Endodermal cell (in vitro differentiated cells): ENCODE results near the gene PSMB3. TPM values are rescaled to one million over a fixed set of nuclear protein-coding genes. Genes with fewer than 3 reads are reported as not detected.

Experiments used
- DNase-seq: peaks from one replicate; pipeline ENCODE4 v3.0.0-alpha.2; 2017
- H3K27ac ChIP-seq: 2 replicates; pipeline ENCODE4 v1.5.1; 2013; ENCODE audit warnings: mild to moderate bottlenecking, low read depth, low read length, moderate library complexity
- H3K27me3 ChIP-seq: 2 replicates; pipeline ENCODE4 v1.6.1; 2013; ENCODE audit warnings: mild to moderate bottlenecking, low read length, moderate library complexity; ENCODE audit not compliant: insufficient read depth, control insufficient read depth, poor library complexity, severe bottlenecking
- H3K36me3 ChIP-seq: 2 replicates; pipeline ENCODE4 v1.7.0; 2013; ENCODE audit warnings: mild to moderate bottlenecking, low read length, moderate library complexity; ENCODE audit not compliant: control insufficient read depth, insufficient read depth
- H3K4me1 ChIP-seq: one replicate; pipeline ENCODE4 v1.7.0; 2013; ENCODE audit warnings: low read length; ENCODE audit not compliant: control insufficient read depth, insufficient read depth
- H3K4me3 ChIP-seq: 2 replicates; pipeline ENCODE4 v1.5.1; 2013; ENCODE audit warnings: mild to moderate bottlenecking, low read length, moderate library complexity
- H3K9ac ChIP-seq: 2 replicates; pipeline ENCODE4 v1.6.1; 2013; ENCODE audit warnings: mild to moderate bottlenecking, low read length, moderate library complexity; ENCODE audit not compliant: poor library complexity, severe bottlenecking; ENCODE audit errors: extremely low read depth
- H3K9me3 ChIP-seq: 2 replicates; pipeline ENCODE4 v1.6.1; 2013; ENCODE audit warnings: mild to moderate bottlenecking, low read length, moderate library complexity; ENCODE audit not compliant: control insufficient read depth
- H3K27ac Mint-ChIP-seq: 2 replicates; pipeline ENCODE4 v1.8.0; 2020; ENCODE audit warnings: mixed read lengths
- H3K27me3 Mint-ChIP-seq: 2 replicates; pipeline ENCODE4 v1.8.0; 2021; ENCODE audit warnings: mild to moderate bottlenecking, mixed read lengths; ENCODE audit not compliant: insufficient read depth
- H3K36me3 Mint-ChIP-seq: 2 replicates; pipeline ENCODE4 v1.8.0; 2020; ENCODE audit warnings: low read depth, mixed read lengths
- H3K4me1 Mint-ChIP-seq: 2 replicates; pipeline ENCODE4 v1.8.0; 2020; ENCODE audit warnings: mixed read lengths
- H3K4me3 Mint-ChIP-seq: 2 replicates; pipeline ENCODE4 v1.8.0; 2020; ENCODE audit warnings: mild to moderate bottlenecking, moderate library complexity, mixed read lengths
- H3K9me3 Mint-ChIP-seq: 2 replicates; pipeline ENCODE4 v1.8.0; 2020; ENCODE audit warnings: mild to moderate bottlenecking, mixed read lengths
- CTCF ChIP-seq: fragments of 200-600 bp; sonication (generic); conservative IDR thresholded peaks from 2 replicates; pipeline ENCODE4 v1.5.0; 2021; ENCODE audit warnings: antibody characterized with exemption, mild to moderate bottlenecking
- WGBS, 2 experiments: methylation state at CpG; one replicate each; pipeline versions ENCODE4 v1.1.5 to v1.1.7; 2013; ENCODE audit warnings: missing lambda C conversion rate in 2 of 2, mixed read lengths in 1 of 2; ENCODE audit not compliant: insufficient coverage in 1 of 2, insufficient read length in 1 of 2; 5-methylcytosine and 5-hydroxymethylcytosine counted together
- total RNA-seq, 2 donors: library from RNA; stranded (reverse); fragmentation: NEBNext Ultra II Directional in 1 of 2; extraction: Animal tissue kit (Norgen Biotek cat#: 25700) in 1 of 2; gene quantifications; 2 replicates in 1 of 2; 3 replicates in 1 of 2; pipeline ENCODE4 v1.2.1, GENCODE V29; 2021

PSMB3 gene
- total RNA-seq, 2 donors from 2014 or later, result 192 to 244 TPM

- Histone ChIP-seq H3K9ac (no peak overlapping the region), H3K9me3 (no peaks in the 10 kb centered on the region), H3K27ac (peak overlapping the region; percentile 91), H3K36me3 (peaks cover 48% of the 10 kb centered on the region), H3K4me1 (peaks cover 5% of the 10 kb centered on the region), H3K27me3 (no peaks in the 10 kb centered on the region), H3K4me3 (no peak overlapping the region)
- H3K4me1 Mint-ChIP-seq, result peaks cover 45% of the 10 kb centered on the region
- H3K9me3 Mint-ChIP-seq, result no peaks in the 10 kb centered on the region
- peak overlapping the region; percentile 40 for H3K4me3 Mint-ChIP-seq
- H3K27ac Mint-ChIP-seq, result peak overlapping the region; percentile 62
- DNase-seq, result no peak
- H3K27me3 Mint-ChIP-seq, result no peaks in the 10 kb centered on the region
- 88 to 95% methylated on average over 20 to 22 of the region's 22 CpGs for whole genome bisulfite sequencing, 2 experiments
- no peak for TF ChIP-seq CTCF
- peaks cover 52% of the 10 kb centered on the region for H3K36me3 Mint-ChIP-seq
Measured at GRCh38 chr17:38742411-38743308, 9.9 kb upstream of the PSMB3 start.

DNA sequence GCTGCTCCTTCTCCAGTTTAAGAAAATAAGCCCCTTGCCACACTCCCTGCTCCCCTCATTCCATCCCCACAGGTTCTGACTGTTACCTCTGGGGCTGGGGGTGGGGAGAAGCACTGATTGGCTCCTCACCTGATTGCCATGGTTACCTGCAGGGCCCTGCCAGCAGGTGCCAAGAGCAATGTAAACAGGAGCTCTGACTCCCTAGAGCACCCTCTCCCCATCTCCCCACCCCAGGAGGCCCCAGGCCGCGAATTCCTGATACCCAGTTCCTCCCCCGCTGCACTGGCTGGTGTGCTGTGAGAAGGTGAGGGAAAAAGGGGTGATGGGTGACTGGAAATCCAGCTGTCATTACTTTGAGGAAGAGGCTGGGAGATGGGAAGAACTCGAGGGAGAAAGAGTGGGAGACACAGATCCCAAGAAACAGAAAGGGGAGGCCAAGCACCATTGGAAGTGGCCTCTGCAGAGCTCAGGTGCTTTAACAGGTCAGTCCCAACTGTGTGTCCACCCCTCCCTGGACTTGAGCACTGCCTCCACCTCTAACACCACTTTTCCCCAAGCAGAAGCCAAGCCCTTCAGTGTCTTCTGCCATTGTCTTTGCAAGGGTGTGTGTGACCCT lies 8.9 kb upstream of the PSMB3 start:
- H3K36me3 ChIP-seq, result peaks cover 39% of the 10 kb centered on the region
- H3K9ac ChIP-seq, result no peak overlapping the region
- Mint-ChIP-seq H3K27me3 (no peaks in the 10 kb centered on the region), H3K4me1 (peaks cover 45% of the 10 kb centered on the region), H3K4me3 (peak overlapping the region; percentile 40), H3K9me3 (no peaks in the 10 kb centered on the region), H3K36me3 (peaks cover 42% of the 10 kb centered on the region), H3K27ac (peak overlapping the region; percentile 77)
- peak; percentile 85 for DNase-seq
- peaks cover 5% of the 10 kb centered on the region for H3K4me1 ChIP-seq
- no peak overlapping the region for H3K4me3 ChIP-seq
- no peaks in the 10 kb centered on the region for H3K27me3 ChIP-seq
- 67 to 76% methylated on average over 4 of the region's 4 CpGs for WGBS, 2 experiments
- H3K27ac ChIP-seq, result no peak overlapping the region
- no peak for TF ChIP-seq CTCF
- H3K9me3 ChIP-seq, result no peaks in the 10 kb centered on the region

GRCh38 chr17:38745545-38745944 lies 7.0 kb upstream of the PSMB3 start:
- Mint-ChIP-seq H3K4me3 (peak overlapping the region; percentile 92), H3K27me3 (no peaks in the 10 kb centered on the region), H3K36me3 (peaks cover 27% of the 10 kb centered on the region), H3K4me1 (peaks cover 48% of the 10 kb centered on the region), H3K9me3 (no peaks in the 10 kb centered on the region), H3K27ac (no peak overlapping the region)
- Histone ChIP-seq H3K27ac (no peak overlapping the region), H3K4me3 (peak overlapping the region; percentile 95), H3K36me3 (peaks cover 24% of the 10 kb centered on the region), H3K9me3 (no peaks in the 10 kb centered on the region), H3K4me1 (peaks cover 5% of the 10 kb centered on the region), H3K27me3 (no peaks in the 10 kb centered on the region), H3K9ac (no peak overlapping the region)
- DNase-seq, result no peak
- 66 to 80% methylated on average over 2 to 4 of the region's 4 CpGs for WGBS, 2 experiments
- no peak for TF ChIP-seq CTCF
